ENCODE measurements around the gene TMEM108. TPM values are rescaled to one million over a fixed set of nuclear protein-coding genes. Genes with fewer than 3 reads are reported as not detected.

The TMEM108 gene
- total and polyA plus RNA-seq, 8 donors: 0.37 to 2.1 (median 0.84) TPM; not detected in 2

GRCh38 chr3:133246119-133246518 lies 207.9 kb downstream of the TMEM108 start:
- no peaks in the 10 kb centered on the region for H3K4me1 ChIP-seq
- DNase-seq: no peak
- intact Hi-C loops (cut with DNase I; ENCODE audit: low total_unique reads): no loop called here
- H3K4me3 ChIP-seq: no peak overlapping the region
- H3K27ac ChIP-seq: no peak overlapping the region
- H3K9me3 ChIP-seq: no peaks in the 10 kb centered on the region
- 93 to 96% (median 95%) methylated on average over 1 of the region's 1 CpG for WGBS, 5 donors
- H3K27me3 ChIP-seq: no peaks in the 10 kb centered on the region
- TF ChIP-seq EP300 (IDR thresholded peaks at IDR 0.05) (no peak), POLR2A (IDR thresholded peaks at IDR 0.05) (no peak), POLR2AphosphoS5 (IDR thresholded peaks at IDR 0.05) (no peak), CTCF (IDR thresholded peaks at IDR 0.05) (no peak)
- no peaks in the 10 kb centered on the region for H3K36me3 ChIP-seq

GRCh38 chr3:133246773-133247172 lies 208.6 kb downstream of the TMEM108 start:
- Histone ChIP-seq H3K27me3 (no peaks in the 10 kb centered on the region), H3K4me3 (no peak overlapping the region), H3K27ac (no peak overlapping the region), H3K4me1 (no peaks in the 10 kb centered on the region), H3K9me3 (no peaks in the 10 kb centered on the region), H3K36me3 (no peaks in the 10 kb centered on the region)
- intact Hi-C loops (cut with DNase I; ENCODE audit: low total_unique reads): no loop called here
- DNase-seq: no peak
- no peak for TF ChIP-seq EP300 (IDR thresholded peaks at IDR 0.05)
- no peak for TF ChIP-seq POLR2AphosphoS5 (IDR thresholded peaks at IDR 0.05)

GRCh38 chr3:133248389-133248788 lies 210.2 kb downstream of the TMEM108 start:
- intact Hi-C loops (cut with DNase I; ENCODE audit: low total_unique reads): no loop called here
- Histone ChIP-seq H3K36me3 (no peaks in the 10 kb centered on the region), H3K27ac (no peak overlapping the region), H3K4me3 (no peak overlapping the region), H3K4me1 (no peaks in the 10 kb centered on the region), H3K9me3 (no peaks in the 10 kb centered on the region), H3K27me3 (no peaks in the 10 kb centered on the region)
- TF ChIP-seq EP300 (IDR thresholded peaks at IDR 0.05) (no peak), POLR2A (IDR thresholded peaks at IDR 0.05) (no peak), CTCF (IDR thresholded peaks at IDR 0.05) (no peak), POLR2AphosphoS5 (IDR thresholded peaks at IDR 0.05) (no peak)
- 84 to 96% (median 89%) methylated on average over 2 of the region's 2 CpGs for WGBS, 5 donors
- DNase-seq: no peak

- Histone ChIP-seq H3K36me3 (no peaks in the 10 kb centered on the region), H3K27me3 (no peaks in the 10 kb centered on the region), H3K9me3 (no peaks in the 10 kb centered on the region), H3K4me3 (no peak overlapping the region), H3K4me1 (no peaks in the 10 kb centered on the region), H3K27ac (no peak overlapping the region)
- no peak for DNase-seq
- intact Hi-C loops (cut with DNase I; ENCODE audit: low total_unique reads): no loop called here
- WGBS, 5 donors: 69 to 81% (median 72%) methylated on average over 2 of the region's 2 CpGs
- TF ChIP-seq POLR2A (IDR thresholded peaks at IDR 0.05): no peak
- TF ChIP-seq POLR2AphosphoS5 (IDR thresholded peaks at IDR 0.05): no peak
- no peak for TF ChIP-seq CTCF (IDR thresholded peaks at IDR 0.05)
- TF ChIP-seq EP300 (IDR thresholded peaks at IDR 0.05): no peak
These were observed 211.3 kb downstream of the TMEM108 start for GRCh38 chr3:133249490-133249889.

- no peak for DNase-seq
- Histone ChIP-seq H3K4me1 (no peaks in the 10 kb centered on the region), H3K27ac (no peak overlapping the region), H3K27me3 (no peaks in the 10 kb centered on the region), H3K36me3 (no peaks in the 10 kb centered on the region), H3K9me3 (no peaks in the 10 kb centered on the region), H3K4me3 (no peak overlapping the region)
- WGBS, 5 donors: 93 to 98% (median 98%) methylated on average over 2 of the region's 2 CpGs
- intact Hi-C loops (cut with DNase I; ENCODE audit: low total_unique reads): no loop called here
- no peak for TF ChIP-seq POLR2A (IDR thresholded peaks at IDR 0.05)
- TF ChIP-seq EP300 (IDR thresholded peaks at IDR 0.05): no peak
- no peak for TF ChIP-seq POLR2AphosphoS5 (IDR thresholded peaks at IDR 0.05)
- TF ChIP-seq CTCF (IDR thresholded peaks at IDR 0.05): no peak
These were observed 216.0 kb downstream of the TMEM108 start for GRCh38 chr3:133254151-133254550.
